NCI-H446 treated with DMSO at 0.1 percent for 48 hours (cell line): ENCODE data around the gene NKAIN4.

Experiments
- DNase-seq: peaks from one replicate; lab custom pipeline; 2025; lab: John Stamatoyannopoulos, UW

The NKAIN4 gene

GRCh38 chr20:63273635-63274380 lies 19.5 kb upstream of the NKAIN4 start:
- DNase-seq = no peak

GRCh38 chr20:63273059-63273579 lies 18.9 kb upstream of the NKAIN4 start:
- DNase-seq = no peak

- peak; percentile 61 for DNase-seq
Observed at GRCh38 chr20:63272105-63273058, 18.1 kb upstream of the NKAIN4 start, which contains the start of gene ARFGAP1. Gene ARFGAP1, plus strand, starts transcription at chr20:63272813. Its CDS starts 2,768 bp downstream, at chr20:63275581.

- no peak for DNase-seq
Observed at GRCh38 chr20:63270606-63271325, 16.5 kb upstream of the NKAIN4 start.

- no peak for DNase-seq
Observed at GRCh38 chr20:63269724-63270123, 15.5 kb upstream of the NKAIN4 start.

GRCh38 chr20:63268671-63269439 lies 14.6 kb upstream of the NKAIN4 start:
- DNase-seq = no peak

GRCh38 chr20:63268256-63268655 lies 14.0 kb upstream of the NKAIN4 start:
- DNase-seq = no peak

GRCh38 chr20:63267691-63268090 lies 13.4 kb upstream of the NKAIN4 start:
- DNase-seq = no peak

GRCh38 chr20:63265891-63266515 lies 11.7 kb upstream of the NKAIN4 start:
- DNase-seq = no peak

GRCh38 chr20:63264519-63264918 lies 10.3 kb upstream of the NKAIN4 start:
- no peak for DNase-seq

- no peak for DNase-seq
Observed at GRCh38 chr20:63264000-63264399, 9.7 kb upstream of the NKAIN4 start.

- no peak for DNase-seq
Observed at GRCh38 chr20:63262836-63263235, 8.6 kb upstream of the NKAIN4 start.

- DNase-seq = no peak
Observed at GRCh38 chr20:63261795-63262528, 7.7 kb upstream of the NKAIN4 start.

GRCh38 chr20:63261060-63261794 lies 7.0 kb upstream of the NKAIN4 start:
- DNase-seq = no peak

GRCh38 chr20:63260521-63260920 lies 6.3 kb upstream of the NKAIN4 start:
- no peak for DNase-seq

GRCh38 chr20:63259734-63260460 lies 5.6 kb upstream of the NKAIN4 start:
- DNase-seq = no peak

GRCh38 chr20:63258781-63259180 lies 4.5 kb upstream of the NKAIN4 start:
- DNase-seq = no peak

GRCh38 chr20:63257629-63258028 lies 3.4 kb upstream of the NKAIN4 start:
- DNase-seq = no peak

GRCh38 chr20:63256954-63257353 lies 2.7 kb upstream of the NKAIN4 start:
- DNase-seq = no peak
